NCI-H2227 (cell line): ENCODE measurements around the gene MYF5.
A peak's percentile ranks its signal among the peaks of the same experiment; 100 is the strongest.

Source experiments
- DNase-seq: peaks from one replicate; lab custom pipeline; 2025; ENCODE audit not compliant: unreplicated experiment; lab: John Stamatoyannopoulos, UW

Gene MYF5

GRCh38 chr12:80756875-80757274, 40.2 kb downstream of the MYF5 start:
- no peak for DNase-seq

GRCh38 chr12:80761838-80762237, 45.1 kb downstream of the MYF5 start:
- DNase-seq: no peak

GRCh38 chr12:80763874-80764273, 47.2 kb downstream of the MYF5 start:
- DNase-seq: peak; percentile 78

GRCh38 chr12:80766210-80766609, 49.5 kb downstream of the MYF5 start:
- DNase-seq: no peak

- no peak for DNase-seq
Measured at GRCh38 chr12:80766897-80767296, 50.2 kb downstream of the MYF5 start.
